ENCODE data around the gene METTL8. TPM values are rescaled to one million over a fixed set of nuclear protein-coding genes. Genes with fewer than 3 reads are reported as not detected.

METTL8 gene
- total RNA-seq, 4 donors from 2014 or later, result 17.9 to 51.4 (median 35.4) TPM

DNA sequence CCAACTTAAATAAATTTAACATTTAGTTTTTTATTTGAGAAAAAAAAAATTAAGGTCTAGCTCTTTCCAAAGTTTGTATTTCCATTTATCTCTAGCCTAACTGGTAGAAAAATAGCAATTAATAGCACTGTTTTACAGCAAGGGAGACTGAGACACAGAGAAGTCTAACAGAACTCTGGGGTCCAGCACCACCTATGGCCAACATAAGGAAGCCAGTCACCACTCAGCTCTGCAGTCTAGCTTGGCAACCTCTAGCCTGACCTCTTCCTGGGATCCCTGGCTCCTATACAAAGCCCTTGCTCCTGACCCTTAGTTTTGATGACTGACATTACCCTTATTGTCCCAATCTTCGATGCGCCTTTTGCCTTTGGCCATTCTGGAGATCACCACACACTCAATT is 159.0 kb downstream of the METTL8 start:
- intact Hi-C loops (cut with DNase I), result no loop called here
- 91 to 95% methylated on average over 2 of the region's 2 CpGs for WGBS, 2 donors
- Histone ChIP-seq H3K27ac (no peak overlapping the region), H3K36me3 (no peaks in the 10 kb centered on the region), H3K9me3 (no peaks in the 10 kb centered on the region), H3K4me3 (no peak overlapping the region), H3K4me1 (peaks cover 5 to 26% (median 6%) of the 10 kb centered on the region in 3 donors), H3K27me3 (no peaks in the 10 kb centered on the region)
- TF ChIP-seq, protein P1, sequence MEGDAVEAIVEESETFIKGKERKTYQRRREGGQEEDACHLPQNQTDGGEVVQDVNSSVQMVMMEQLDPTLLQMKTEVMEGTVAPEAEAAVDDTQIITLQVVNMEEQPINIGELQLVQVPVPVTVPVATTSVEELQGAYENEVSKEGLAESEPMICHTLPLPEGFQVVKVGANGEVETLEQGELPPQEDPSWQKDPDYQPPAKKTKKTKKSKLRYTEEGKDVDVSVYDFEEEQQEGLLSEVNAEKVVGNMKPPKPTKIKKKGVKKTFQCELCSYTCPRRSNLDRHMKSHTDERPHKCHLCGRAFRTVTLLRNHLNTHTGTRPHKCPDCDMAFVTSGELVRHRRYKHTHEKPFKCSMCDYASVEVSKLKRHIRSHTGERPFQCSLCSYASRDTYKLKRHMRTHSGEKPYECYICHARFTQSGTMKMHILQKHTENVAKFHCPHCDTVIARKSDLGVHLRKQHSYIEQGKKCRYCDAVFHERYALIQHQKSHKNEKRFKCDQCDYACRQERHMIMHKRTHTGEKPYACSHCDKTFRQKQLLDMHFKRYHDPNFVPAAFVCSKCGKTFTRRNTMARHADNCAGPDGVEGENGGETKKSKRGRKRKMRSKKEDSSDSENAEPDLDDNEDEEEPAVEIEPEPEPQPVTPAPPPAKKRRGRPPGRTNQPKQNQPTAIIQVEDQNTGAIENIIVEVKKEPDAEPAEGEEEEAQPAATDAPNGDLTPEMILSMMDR (IDR thresholded peaks at IDR 0.05), result no peak
- no peak for TF ChIP-seq POLR2A (IDR thresholded peaks at IDR 0.05)
- DNase-seq, result no peak

DNA sequence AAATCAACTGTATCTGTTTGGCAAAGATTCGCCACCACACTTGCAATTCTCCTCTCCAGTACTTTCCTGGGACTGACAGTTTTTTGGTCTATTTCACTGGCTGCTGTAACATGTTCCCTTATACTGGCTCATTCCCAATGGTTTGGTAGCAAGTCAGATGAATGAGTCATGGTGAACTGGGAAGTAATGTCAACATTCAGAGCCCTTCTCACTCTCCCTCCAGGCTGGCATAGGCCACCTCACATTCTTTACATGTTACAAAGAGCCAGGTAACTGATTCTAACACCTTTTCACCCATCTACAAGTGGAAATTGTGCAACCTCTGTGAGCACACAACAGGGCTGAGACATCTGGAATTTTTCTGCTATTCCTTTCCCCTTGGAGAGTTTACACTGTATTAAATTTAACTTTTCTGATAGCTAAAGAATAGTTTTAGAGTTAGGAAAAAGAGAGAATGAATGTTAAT is 161.8 kb downstream of the METTL8 start:
- H3K4me3 ChIP-seq, result no peak overlapping the region
- intact Hi-C loops (cut with DNase I), result no loop called here
- no peaks in the 10 kb centered on the region for H3K9me3 ChIP-seq
- TF ChIP-seq POLR2A (IDR thresholded peaks at IDR 0.05), result no peak
- TF ChIP-seq, protein P1 (IDR thresholded peaks at IDR 0.05), result no peak
- no peak for DNase-seq
- H3K27ac ChIP-seq, result peak overlapping the region in 1 of 4 donors; percentile 40
- H3K36me3 ChIP-seq, result no peaks in the 10 kb centered on the region
- peaks cover 5 to 26% (median 6%) of the 10 kb centered on the region in 3 donors for H3K4me1 ChIP-seq
- no peaks in the 10 kb centered on the region for H3K27me3 ChIP-seq
- 18 to 36% methylated on average over 1 of the region's 1 CpG for WGBS, 2 donors

DNA sequence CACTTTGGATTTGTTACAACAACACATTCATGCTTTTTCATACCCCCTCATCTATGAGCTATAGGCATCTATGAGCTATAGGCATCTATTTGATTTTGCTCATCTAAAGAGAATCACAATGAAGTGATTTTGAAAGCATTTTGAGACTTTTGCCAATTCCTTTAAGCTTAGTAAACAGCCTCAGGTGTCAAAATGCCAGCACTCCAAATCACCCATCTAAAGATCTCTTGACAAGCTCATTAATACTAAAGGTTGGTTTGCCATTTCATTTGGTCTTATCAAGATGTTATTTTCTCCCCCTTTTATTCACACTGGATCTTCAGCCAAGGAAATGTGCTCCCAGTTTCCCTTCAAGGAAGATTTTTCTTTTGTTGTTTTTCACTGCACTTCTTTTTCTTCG is 162.4 kb downstream of the METTL8 start:
- Histone ChIP-seq H3K27ac (no peak overlapping the region), H3K4me1 (peaks cover 5 to 26% (median 6%) of the 10 kb centered on the region in 3 donors), H3K9me3 (no peaks in the 10 kb centered on the region), H3K27me3 (no peaks in the 10 kb centered on the region), H3K36me3 (no peaks in the 10 kb centered on the region), H3K4me3 (no peak overlapping the region)
- 30 to 38% methylated on average over 1 of the region's 1 CpG for WGBS, 2 donors
- DNase-seq, result no peak
- no peak for TF ChIP-seq POLR2A (IDR thresholded peaks at IDR 0.05)
- TF ChIP-seq, protein P1 (IDR thresholded peaks at IDR 0.05), result no peak
- intact Hi-C loops (cut with DNase I), result no loop called here

DNA sequence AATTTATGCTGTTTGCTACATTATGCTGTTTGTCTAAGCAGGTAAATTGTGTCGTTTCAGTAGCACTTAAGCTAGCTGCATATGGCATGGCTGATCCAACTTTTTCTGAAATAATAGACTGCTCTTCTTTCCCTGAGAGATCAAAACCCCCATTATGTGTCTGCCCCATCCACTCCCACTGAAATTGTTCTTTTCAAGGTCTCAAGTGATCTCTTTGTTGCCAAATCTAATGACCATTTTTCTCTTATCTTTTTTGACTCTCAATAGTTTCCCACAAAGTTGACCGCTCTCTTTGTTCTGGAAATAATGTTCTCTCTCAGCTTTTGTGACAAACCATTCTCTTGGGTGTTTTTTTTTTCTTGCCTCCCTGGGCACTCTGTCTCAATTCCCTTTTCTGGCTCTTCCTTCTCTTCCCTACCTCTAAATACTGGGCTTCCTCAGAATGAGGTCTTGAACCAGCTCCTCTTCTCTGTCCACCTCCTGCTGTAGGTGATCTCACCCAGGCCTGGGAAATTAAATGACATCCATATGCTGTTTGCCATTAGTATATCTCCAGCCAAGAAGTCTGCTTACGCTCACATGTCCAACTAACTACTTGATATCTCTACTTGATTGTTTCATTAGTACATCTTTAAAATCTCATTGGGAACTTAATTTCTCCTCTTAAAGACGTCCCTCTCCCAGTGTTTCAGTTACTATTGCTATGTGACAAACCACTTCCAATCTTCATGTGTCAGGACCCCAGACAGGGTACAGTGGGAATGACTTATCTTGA is 165.7 kb downstream of the METTL8 start:
- TF ChIP-seq, protein P1 (IDR thresholded peaks at IDR 0.05), result no peak
- TF ChIP-seq POLR2A (IDR thresholded peaks at IDR 0.05), result no peak

More for the DNA sequence above, 165.7 kb downstream of the METTL8 start:
- peaks cover 5 to 26% (median 6%) of the 10 kb centered on the region in 3 donors for H3K4me1 ChIP-seq
- H3K9me3 ChIP-seq, result no peaks in the 10 kb centered on the region
- H3K27me3 ChIP-seq, result no peaks in the 10 kb centered on the region
- no peaks in the 10 kb centered on the region for H3K36me3 ChIP-seq
- intact Hi-C loops (cut with DNase I), result no loop called here
- no peak overlapping the region for H3K4me3 ChIP-seq
- no peak for DNase-seq
- H3K27ac ChIP-seq, result no peak overlapping the region
- 88 to 89% methylated on average over 4 of the region's 4 CpGs for WGBS, 2 donors

Other genes with a start within 250 kb of the METTL8 start
- gene DCAF17, start 236 bp upstream of the METTL8 start, total RNA-seq, result 10 to 100 TPM in 2 of 4 donors, 1 to 10 TPM in 2; 8.3 to 18.1 (median 13.0) TPM
- gene CYBRD1, start 88.5 kb upstream of the METTL8 start, total RNA-seq, result 100 to 1,000 TPM in 1 of 4 donors, 10 to 100 TPM in 2, 1 to 10 TPM in 1; 5.7 to 176 (median 45.7) TPM